T-cell (primary cell): ENCODE results near the gene CT45A6. TPM values are rescaled to one million over a fixed set of nuclear protein-coding genes. Genes with fewer than 3 reads are reported as not detected.
"Not testable (repeated sequence)": the region's sequence is repeated elsewhere in the genome, so short reads cannot be mapped to it uniquely, and the experiment has no call there.

ENCODE experiments used
- ATAC-seq, 4 experiments: fragments of 200-7000 bp in 3 of 4; fragments of 150-1000 bp in 1 of 4; cut with Tn5 transposase; replicated peaks in 1 of 4; 1 replicate in 3 of 4; 2 replicates in 1 of 4; pipeline ENCODE4 v1.10.0; 2021; ENCODE audit warnings: moderate library complexity in 3 of 4, mild to moderate bottlenecking in 2 of 4, moderate number of reproducible peaks in 1 of 4
- CTCF ChIA-PET, 2 donors: fragments of 300-600 bp; sonication (Branson Sonifier 250); formaldehyde crosslinking; loops; one replicate each; lab custom pipeline; 2022; ENCODE audit warnings: antibody characterized with exemption in 2 of 2; lab: Charles Lee
- POLR2A ChIA-PET, 2 donors: fragments of 300-600 bp; sonication (Branson Sonifier 250); formaldehyde crosslinking; loops; one replicate each; lab custom pipeline; 2022; ENCODE audit warnings: antibody characterized with exemption in 2 of 2; lab: Charles Lee
- DNase-seq, 35 experiments: peaks; one replicate each; pipeline versions ENCODE4 v3.0.0 to v3.0.0-alpha.2; 2013 to 2023
- H3K27ac ChIP-seq: one replicate; pipeline ENCODE4 v1.5.1; 2013; ENCODE audit warnings: low read length
- H3K27me3 ChIP-seq, 2 experiments: replicated peaks in 1 of 2; 1 replicate in 1 of 2; 2 replicates in 1 of 2; pipeline versions ENCODE4 v1.6.1 to v1.7.0; 2013; ENCODE audit warnings: low read length in 1 of 2, mixed read lengths in 1 of 2; ENCODE audit not compliant: control insufficient read depth in 2 of 2, insufficient read depth in 2 of 2; ENCODE audit errors: extremely low read depth in 1 of 2
- H3K36me3 ChIP-seq, 2 donors: 1 replicate in 1 of 2; 2 replicates in 1 of 2; pipeline versions ENCODE4 v1.6.1 to v1.7.0; 2013; ENCODE audit warnings: low read length in 1 of 2; ENCODE audit not compliant: control insufficient read depth in 2 of 2, insufficient read depth in 1 of 2; ENCODE audit errors: extremely low read depth in 1 of 2
- H3K4me1 ChIP-seq, 2 experiments: 1 replicate in 1 of 2; 2 replicates in 1 of 2; pipeline versions ENCODE4 v1.6.1 to v1.7.0; 2013; ENCODE audit warnings: low read length in 2 of 2, mixed read lengths in 1 of 2; ENCODE audit not compliant: insufficient read depth in 2 of 2, control insufficient read depth in 1 of 2; ENCODE audit errors: extremely low read depth in 1 of 2
- H3K4me3 ChIP-seq, 2 donors: 1 replicate in 1 of 2; 2 replicates in 1 of 2; pipeline versions ENCODE4 v1.5.1 to v1.7.0; 2013; ENCODE audit warnings: mild to moderate bottlenecking in 2 of 2, low read length in 1 of 2, moderate library complexity in 1 of 2; ENCODE audit not compliant: control insufficient read depth in 1 of 2; ENCODE audit errors: extremely low read depth in 1 of 2
- H3K9me3 ChIP-seq: 2 replicates; pipeline ENCODE4 v1.7.0; 2013
- H3K27ac Mint-ChIP-seq, 2 donors: one replicate each; pipeline ENCODE4 v1.8.0; 2020 to 2021; ENCODE audit warnings: mild to moderate bottlenecking in 2 of 2, mixed read lengths in 2 of 2
- H3K27me3 Mint-ChIP-seq, 2 donors: one replicate each; pipeline ENCODE4 v1.8.0; 2021 to 2022; ENCODE audit warnings: mixed read lengths in 2 of 2
- H3K36me3 Mint-ChIP-seq: one replicate; pipeline ENCODE4 v1.8.0; 2021; ENCODE audit warnings: mixed read lengths
- H3K4me1 Mint-ChIP-seq, 3 donors: one replicate each; pipeline ENCODE4 v1.8.0; 2020 to 2022; ENCODE audit warnings: mixed read lengths in 3 of 3, mild to moderate bottlenecking in 1 of 3
- H3K4me3 Mint-ChIP-seq, 3 donors: one replicate each; pipeline ENCODE4 v1.8.0; 2020 to 2022; ENCODE audit warnings: mild to moderate bottlenecking in 3 of 3, mixed read lengths in 3 of 3, moderate library complexity in 3 of 3
- H3K9me3 Mint-ChIP-seq, 3 donors: one replicate each; pipeline ENCODE4 v1.8.0; 2020 to 2022; ENCODE audit warnings: mixed read lengths in 3 of 3
- WGBS: methylation state at CpG from one replicate; pipeline ENCODE4 v1.1.5; 2013; ENCODE audit warnings: missing lambda C conversion rate; ENCODE audit not compliant: insufficient coverage; 5-methylcytosine and 5-hydroxymethylcytosine counted together
- total RNA-seq, 35 experiments: library from RNA in 6 of 35; stranded (reverse) in 6 of 35; fragments of 120-200 nt in 1 of 35; gene quantifications; one replicate each; pipeline versions ENCODE4 v1.2.1 to v1.2.4 and lab custom pipeline; 2013 to 2026

CT45A6 gene, protein sequence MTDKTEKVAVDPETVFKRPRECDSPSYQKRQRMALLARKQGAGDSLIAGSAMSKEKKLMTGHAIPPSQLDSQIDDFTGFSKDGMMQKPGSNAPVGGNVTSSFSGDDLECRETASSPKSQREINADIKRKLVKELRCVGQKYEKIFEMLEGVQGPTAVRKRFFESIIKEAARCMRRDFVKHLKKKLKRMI
- total RNA-seq (not detected), total RNA-seq (lab: John Stamatoyannopoulos, UW) (0 reads per million in 29 experiments)
- not detected for total RNA-seq (2013)

DNA sequence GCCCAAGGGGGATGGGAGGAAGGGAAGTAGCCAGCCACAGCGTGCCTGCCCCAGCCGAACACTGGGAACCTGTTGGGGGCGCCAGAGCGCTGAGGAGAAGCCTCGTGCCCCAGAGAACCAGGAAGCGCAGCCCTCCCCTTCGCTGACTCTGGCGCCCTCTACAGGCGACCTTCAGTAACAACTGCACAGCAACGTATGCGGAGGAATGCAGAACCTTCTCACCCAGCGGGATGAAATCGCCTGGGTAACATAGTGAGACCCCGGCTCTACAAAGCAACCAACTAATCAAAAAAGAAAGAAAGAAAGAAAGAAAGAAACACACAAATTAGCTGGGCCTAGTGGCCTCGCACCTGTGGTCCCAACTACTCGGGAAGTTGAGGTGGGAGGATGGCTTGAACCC is at the start of gene CT45A6:
Gene CT45A6, minus strand, starts transcription at position 101 of the 400 bp plus-strand sequence. CDS start 3,794 bp downstream, outside the sequence.
- CTCF ChIA-PET, H3K4me1 Mint-ChIP-seq, H3K27ac Mint-ChIP-seq, ATAC-seq, H3K4me1 ChIP-seq, H3K9me3 Mint-ChIP-seq, H3K36me3 Mint-ChIP-seq, H3K9me3 ChIP-seq, H3K4me3 Mint-ChIP-seq, POLR2A ChIA-PET, DNase-seq, H3K27ac ChIP-seq, H3K27me3 Mint-ChIP-seq, H3K4me3 ChIP-seq, H3K36me3 ChIP-seq, H3K27me3 ChIP-seq: not testable (repeated sequence)
- WGBS = no CpG with 5 or more reads among the region's 16 CpGs

DNA sequence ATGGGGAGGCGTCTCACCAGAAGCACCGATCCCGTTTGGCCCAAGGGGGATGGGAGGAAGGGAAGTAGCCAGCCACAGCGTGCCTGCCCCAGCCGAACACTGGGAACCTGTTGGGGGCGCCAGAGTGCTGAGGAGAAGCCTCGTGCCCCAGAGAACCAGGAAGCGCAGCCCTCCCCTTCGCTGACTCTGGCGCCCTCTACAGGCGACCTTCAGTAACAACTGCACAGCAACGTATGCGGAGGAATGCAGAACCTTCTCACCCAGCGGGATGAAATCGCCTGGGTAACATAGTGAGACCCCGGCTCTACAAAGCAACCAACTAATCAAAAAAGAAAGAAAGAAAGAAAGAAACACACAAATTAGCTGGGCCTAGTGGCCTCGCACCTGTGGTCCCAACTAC is 34.6 kb upstream of the CT45A6 start, which contains the start of gene CT45A7:
Gene CT45A7, minus strand, starts transcription at position 101 of the 400 bp plus-strand sequence. CDS start 3,747 bp downstream, outside the sequence.
- H3K36me3 ChIP-seq, H3K9me3 ChIP-seq, H3K36me3 Mint-ChIP-seq, H3K4me1 ChIP-seq, H3K4me3 ChIP-seq, H3K4me1 Mint-ChIP-seq, DNase-seq, H3K27ac ChIP-seq, ATAC-seq, H3K9me3 Mint-ChIP-seq, CTCF ChIA-PET, POLR2A ChIA-PET, H3K27me3 ChIP-seq, H3K4me3 Mint-ChIP-seq, H3K27ac Mint-ChIP-seq, H3K27me3 Mint-ChIP-seq: not testable (repeated sequence)
- WGBS = no CpG with 5 or more reads among the region's 17 CpGs

DNA sequence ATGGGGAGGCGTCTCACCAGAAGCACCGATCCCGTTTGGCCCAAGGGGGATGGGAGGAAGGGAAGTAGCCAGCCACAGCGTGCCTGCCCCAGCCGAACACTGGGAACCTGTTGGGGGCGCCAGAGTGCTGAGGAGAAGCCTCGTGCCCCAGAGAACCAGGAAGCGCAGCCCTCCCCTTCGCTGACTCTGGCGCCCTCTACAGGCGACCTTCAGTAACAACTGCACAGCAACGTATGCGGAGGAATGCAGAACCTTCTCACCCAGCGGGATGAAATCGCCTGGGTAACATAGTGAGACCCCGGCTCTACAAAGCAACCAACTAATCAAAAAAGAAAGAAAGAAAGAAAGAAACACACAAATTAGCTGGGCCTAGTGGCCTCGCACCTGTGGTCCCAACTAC is 17.3 kb upstream of the CT45A6 start, which contains the start of gene CT45A2:
Gene CT45A2, minus strand, starts transcription at position 101 of the 400 bp plus-strand sequence. CDS start 3,747 bp downstream, outside the sequence.
- POLR2A ChIA-PET, DNase-seq, H3K4me1 Mint-ChIP-seq, H3K4me3 Mint-ChIP-seq, H3K36me3 ChIP-seq, H3K27me3 ChIP-seq, ATAC-seq, H3K27ac ChIP-seq, H3K9me3 ChIP-seq, H3K27ac Mint-ChIP-seq, H3K9me3 Mint-ChIP-seq, H3K4me1 ChIP-seq, H3K27me3 Mint-ChIP-seq, H3K4me3 ChIP-seq, H3K36me3 Mint-ChIP-seq, CTCF ChIA-PET: not testable (repeated sequence)
- no CpG with 5 or more reads among the region's 17 CpGs for WGBS

DNA sequence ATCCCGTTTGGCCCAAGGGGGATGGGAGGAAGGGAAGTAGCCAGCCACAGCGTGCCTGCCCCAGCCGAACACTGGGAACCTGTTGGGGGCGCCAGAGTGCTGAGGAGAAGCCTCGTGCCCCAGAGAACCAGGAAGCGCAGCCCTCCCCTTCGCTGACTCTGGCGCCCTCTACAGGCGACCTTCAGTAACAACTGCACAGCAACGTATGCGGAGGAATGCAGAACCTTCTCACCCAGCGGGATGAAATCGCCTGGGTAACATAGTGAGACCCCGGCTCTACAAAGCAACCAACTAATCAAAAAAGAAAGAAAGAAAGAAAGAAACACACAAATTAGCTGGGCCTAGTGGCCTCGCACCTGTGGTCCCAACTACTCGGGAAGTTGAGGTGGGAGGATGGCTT is 17.2 kb downstream of the CT45A6 start, which contains the start of gene CT45A5:
Gene CT45A5, minus strand, starts transcription at position 101 of the 400 bp plus-strand sequence. CDS start 3,774 bp downstream, outside the sequence.
- H3K36me3 Mint-ChIP-seq, CTCF ChIA-PET, H3K9me3 Mint-ChIP-seq, ATAC-seq, DNase-seq, H3K27me3 ChIP-seq, H3K4me3 Mint-ChIP-seq, H3K4me1 Mint-ChIP-seq, H3K27ac ChIP-seq, H3K36me3 ChIP-seq, H3K27ac Mint-ChIP-seq, H3K9me3 ChIP-seq, H3K4me3 ChIP-seq, H3K27me3 Mint-ChIP-seq, POLR2A ChIA-PET, H3K4me1 ChIP-seq: not testable (repeated sequence)
- no CpG with 5 or more reads among the region's 16 CpGs for WGBS

DNA sequence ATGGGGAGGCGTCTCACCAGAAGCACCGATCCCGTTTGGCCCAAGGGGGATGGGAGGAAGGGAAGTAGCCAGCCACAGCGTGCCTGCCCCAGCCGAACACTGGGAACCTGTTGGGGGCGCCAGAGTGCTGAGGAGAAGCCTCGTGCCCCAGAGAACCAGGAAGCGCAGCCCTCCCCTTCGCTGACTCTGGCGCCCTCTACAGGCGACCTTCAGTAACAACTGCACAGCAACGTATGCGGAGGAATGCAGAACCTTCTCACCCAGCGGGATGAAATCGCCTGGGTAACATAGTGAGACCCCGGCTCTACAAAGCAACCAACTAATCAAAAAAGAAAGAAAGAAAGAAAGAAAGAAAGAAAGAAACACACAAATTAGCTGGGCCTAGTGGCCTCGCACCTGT is 34.5 kb downstream of the CT45A6 start, which contains the start of gene CT45A3:
Gene CT45A3, minus strand, starts transcription at position 101 of the 400 bp plus-strand sequence. CDS start 3,747 bp downstream, outside the sequence.
- H3K27ac Mint-ChIP-seq, CTCF ChIA-PET, H3K4me1 Mint-ChIP-seq, H3K27ac ChIP-seq, POLR2A ChIA-PET, H3K36me3 Mint-ChIP-seq, H3K4me1 ChIP-seq, H3K27me3 Mint-ChIP-seq, H3K36me3 ChIP-seq, H3K4me3 ChIP-seq, H3K9me3 Mint-ChIP-seq, ATAC-seq, H3K4me3 Mint-ChIP-seq, H3K27me3 ChIP-seq, DNase-seq, H3K9me3 ChIP-seq: not testable (repeated sequence)
- WGBS = no CpG with 5 or more reads among the region's 17 CpGs

DNA sequence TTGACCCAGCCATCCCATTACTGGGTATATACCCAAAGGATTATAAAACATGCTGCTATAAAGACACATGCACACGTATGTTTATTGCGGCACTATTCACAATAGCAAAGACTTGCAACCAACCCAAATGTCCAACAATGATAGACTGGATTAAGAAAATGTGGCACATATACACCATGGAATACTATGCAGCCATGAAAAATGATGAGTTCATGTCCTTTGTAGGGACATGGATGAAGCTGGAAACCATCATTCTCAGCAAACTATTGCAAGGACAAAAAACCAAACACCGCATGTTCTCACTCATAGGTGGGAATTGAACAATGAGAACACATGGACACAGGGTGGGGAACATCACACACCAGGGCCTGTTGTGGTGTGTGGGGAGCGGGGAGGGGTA is 57.8 kb downstream of the CT45A6 start:
- no CpG with 5 or more reads among the region's 4 CpGs for WGBS
- not testable (repeated sequence) for ATAC-seq

More for the DNA sequence above, 57.8 kb downstream of the CT45A6 start:
- H3K27me3 ChIP-seq, CTCF ChIA-PET, H3K4me1 ChIP-seq, H3K36me3 Mint-ChIP-seq, DNase-seq, H3K27ac ChIP-seq, POLR2A ChIA-PET, H3K9me3 ChIP-seq, H3K4me1 Mint-ChIP-seq, H3K27ac Mint-ChIP-seq, H3K4me3 Mint-ChIP-seq, H3K9me3 Mint-ChIP-seq, H3K36me3 ChIP-seq, H3K4me3 ChIP-seq: not testable (repeated sequence)
- H3K27me3 Mint-ChIP-seq = peaks cover 0 to 16% of the 10 kb centered on the region in 2 donors
